ENCODE results near the gene SHOC2. TPM values are rescaled to one million over a fixed set of nuclear protein-coding genes. Genes with fewer than 3 reads are reported as not detected.
A peak's percentile ranks its signal among the peaks of the same experiment; 100 is the strongest.

Gene SHOC2
- total and polyA plus RNA-seq, 12 donors: 18.6 to 68.2 (median 48.5) TPM

- peaks cover 0 to 47% (median 31%) of the 10 kb centered on the region in 9 donors for H3K4me1 ChIP-seq
- WGBS, 2 donors: 65 to 77% methylated on average over 1 of the region's 1 CpG
- no peak for ATAC-seq
- DNase-seq: no peak
- no peak overlapping the region for H3K4me3 ChIP-seq
- H3K27me3 ChIP-seq: no peaks in the 10 kb centered on the region
- no peak for TF ChIP-seq CTCF (IDR thresholded peaks at IDR 0.05)
- H3K36me3 ChIP-seq: peaks cover 0 to 9% (median 0%) of the 10 kb centered on the region in 9 donors
- intact Hi-C loops (cut with DNase I): no loop called here
- peak overlapping the region in 1 of 10 donors; percentile 19 for H3K27ac ChIP-seq
- no peaks in the 10 kb centered on the region for H3K9me3 ChIP-seq
Measured at GRCh38 chr10:110932505-110933180, 13.2 kb downstream of the SHOC2 start.

- 97% methylated on average over 18 of the region's 18 CpGs for WGBS, 2 donors
- no peak for TF ChIP-seq CTCF (IDR thresholded peaks at IDR 0.05)
- Histone ChIP-seq H3K4me3 (no peak overlapping the region), H3K27ac (no peak overlapping the region), H3K36me3 (peaks cover 0 to 14% (median 0%) of the 10 kb centered on the region in 9 donors), H3K4me1 (peaks cover 0 to 17% (median 11%) of the 10 kb centered on the region in 9 donors), H3K27me3 (no peaks in the 10 kb centered on the region), H3K9me3 (no peaks in the 10 kb centered on the region)
- intact Hi-C loops (cut with DNase I): no loop called here
- DNase-seq: no peak
- ATAC-seq: no peak
Measured at GRCh38 chr10:110936757-110937156, 17.4 kb downstream of the SHOC2 start.

- Histone ChIP-seq H3K9me3 (peaks cover 0 to 6% (median 0%) of the 10 kb centered on the region in 11 donors), H3K4me1 (peaks cover 0 to 15% (median 7%) of the 10 kb centered on the region in 9 donors), H3K4me3 (no peak overlapping the region), H3K36me3 (peaks cover 0 to 28% (median 0%) of the 10 kb centered on the region in 9 donors), H3K27ac (no peak overlapping the region), H3K27me3 (no peaks in the 10 kb centered on the region)
- TF ChIP-seq CTCF (IDR thresholded peaks at IDR 0.05): no peak
- WGBS, 2 donors: 95 to 98% methylated on average over 4 of the region's 4 CpGs
- DNase-seq (no peak), ATAC-seq (no peak)
- intact Hi-C loops (cut with DNase I): no loop called here
Measured at GRCh38 chr10:110939419-110939818, 20.0 kb downstream of the SHOC2 start.

GRCh38 chr10:110944792-110945396, 25.5 kb downstream of the SHOC2 start:
- H3K27ac ChIP-seq: peak overlapping the region in 3 of 10 donors; percentile 11 to 58 (median 11)
- WGBS, 2 donors: 39 to 57% methylated on average over 5 of the region's 5 CpGs

More at GRCh38 chr10:110944792-110945396, 25.5 kb downstream of the SHOC2 start:
- intact Hi-C loops (cut with DNase I): no loop called here
- DNase-seq (peak in 1 of 2 donors; percentile 19), ATAC-seq (peak; percentile 47 to 87 (median 60))
- no peak for TF ChIP-seq CTCF (IDR thresholded peaks at IDR 0.05)
- Histone ChIP-seq H3K36me3 (peaks cover 0 to 27% (median 0%) of the 10 kb centered on the region in 9 donors), H3K4me3 (no peak overlapping the region), H3K4me1 (peaks cover 0 to 39% (median 19%) of the 10 kb centered on the region in 9 donors), H3K9me3 (peaks cover 0 to 6% (median 0%) of the 10 kb centered on the region in 11 donors), H3K27me3 (no peaks in the 10 kb centered on the region)
